ENCODE measurements around the gene LRRN4.
A peak's percentile ranks its signal among the peaks of the same experiment; 100 is the strongest.

The LRRN4 gene
- total RNA-seq, result 0 to 0.07 (median 0) reads per million in 9 experiments

DNA sequence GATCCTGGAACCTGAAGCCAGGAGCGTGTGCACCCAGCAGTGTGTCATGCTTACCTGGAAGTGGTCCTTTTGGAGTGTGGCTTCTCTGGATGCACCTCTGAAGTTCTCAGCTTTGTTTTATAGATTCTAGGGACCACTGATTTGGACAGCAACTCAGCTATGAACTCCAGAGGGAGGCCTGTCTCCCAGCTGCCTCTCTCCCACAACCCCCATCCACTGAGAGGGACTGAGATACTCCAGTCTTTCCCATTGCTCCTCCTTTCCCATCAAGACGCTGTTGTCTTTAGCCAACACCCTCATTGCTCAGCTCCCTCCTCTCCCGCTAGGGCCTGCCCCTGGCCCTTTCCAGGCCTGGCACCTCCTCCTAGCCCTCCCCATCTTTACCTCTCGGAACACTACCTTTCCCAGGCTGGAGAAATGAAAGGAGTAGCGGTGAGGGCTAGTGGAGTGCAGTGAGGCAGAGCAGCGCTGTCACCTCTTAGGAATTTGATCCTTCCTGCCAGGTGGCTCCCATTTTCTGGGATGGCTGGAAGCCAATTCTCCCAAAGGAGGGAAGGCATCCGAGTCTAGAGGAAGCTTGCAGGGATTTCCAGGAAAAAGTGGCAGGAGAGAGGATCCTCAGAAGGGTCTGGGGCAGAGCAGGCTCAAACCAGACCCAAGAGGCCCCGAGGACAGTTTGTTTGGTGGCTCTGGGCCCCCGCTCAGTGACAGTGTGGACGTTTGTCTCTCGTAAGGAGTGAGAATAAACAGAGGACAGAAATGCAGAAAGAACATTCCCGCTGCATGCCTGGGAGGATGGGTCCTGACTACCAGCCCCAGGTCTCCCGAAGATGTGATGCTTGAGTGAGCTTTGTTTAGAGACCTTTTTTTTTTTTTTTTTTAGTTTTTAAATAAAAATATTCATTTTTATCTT is at the start of gene LRRN4:
LRRN4 (minus strand) TSS at position 285 of the 913 bp plus-strand sequence. CDS start 1,261 bp downstream, outside the sequence.
- peaks cover 40 to 82% of the 10 kb centered on the region in 2 donors for H3K27me3 Mint-ChIP-seq
- H3K27ac Mint-ChIP-seq, result no peak within 1 kb of the TSS
- peak within 1 kb of the TSS in 1 of 2 donors; percentile 20 for H3K4me3 Mint-ChIP-seq
- no peaks in the 10 kb centered on the region for H3K9me3 Mint-ChIP-seq
- DNase-seq (no peak), ATAC-seq (replicated peaks) (no peak)
- peaks cover 4 to 6% of the 10 kb centered on the region in 2 donors for H3K4me1 Mint-ChIP-seq (ENCODE audit: low read depth in 2 of 2)
- H3K36me3 Mint-ChIP-seq (ENCODE audit: insufficient read depth), result no peaks in the 10 kb centered on the region

DNA sequence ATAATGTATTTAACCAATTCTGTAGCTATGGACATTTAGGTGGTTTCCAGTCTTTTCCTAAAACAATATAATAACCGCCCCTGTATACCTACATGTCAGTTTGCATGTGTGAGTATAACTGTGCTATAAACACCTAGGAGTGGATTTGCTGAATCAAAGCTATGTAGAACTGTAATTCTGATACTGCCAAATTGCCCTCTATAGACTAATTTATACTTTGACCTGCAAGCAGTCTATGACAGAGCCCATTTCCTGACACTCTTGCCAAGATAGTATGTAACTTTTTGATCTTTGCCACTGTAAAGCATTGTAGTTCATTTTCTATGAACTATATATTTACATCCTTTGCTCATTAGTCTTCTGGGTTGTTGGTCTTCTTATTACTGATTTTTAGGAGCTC is 49.4 kb upstream of the LRRN4 start:
- no peak for ATAC-seq (replicated peaks)

GRCh38 chr20:6101346-6101745 is 47.5 kb upstream of the LRRN4 start:
- no peaks in the 10 kb centered on the region for H3K4me1 Mint-ChIP-seq (ENCODE audit: low read depth in 2 of 2)
- no peak overlapping the region for H3K4me3 Mint-ChIP-seq
- peaks cover 3% of the 10 kb centered on the region for H3K36me3 Mint-ChIP-seq (ENCODE audit: insufficient read depth)
- ATAC-seq (replicated peaks), result no peak
- no peak overlapping the region for H3K27ac Mint-ChIP-seq
- peaks cover 26 to 28% of the 10 kb centered on the region in 2 donors for H3K27me3 Mint-ChIP-seq
- no peak for DNase-seq
- no peaks in the 10 kb centered on the region for H3K9me3 Mint-ChIP-seq

More for the DNA sequence above, 49.4 kb upstream of the LRRN4 start:
- no peaks in the 10 kb centered on the region for H3K9me3 Mint-ChIP-seq
- peaks cover 3% of the 10 kb centered on the region for H3K36me3 Mint-ChIP-seq (ENCODE audit: insufficient read depth)
- no peaks in the 10 kb centered on the region for H3K4me1 Mint-ChIP-seq (ENCODE audit: low read depth in 2 of 2)
- no peak overlapping the region for H3K4me3 Mint-ChIP-seq
- H3K27ac Mint-ChIP-seq, result no peak overlapping the region
- DNase-seq, result no peak
- H3K27me3 Mint-ChIP-seq, result peaks cover 22 to 24% of the 10 kb centered on the region in 2 donors

DNA sequence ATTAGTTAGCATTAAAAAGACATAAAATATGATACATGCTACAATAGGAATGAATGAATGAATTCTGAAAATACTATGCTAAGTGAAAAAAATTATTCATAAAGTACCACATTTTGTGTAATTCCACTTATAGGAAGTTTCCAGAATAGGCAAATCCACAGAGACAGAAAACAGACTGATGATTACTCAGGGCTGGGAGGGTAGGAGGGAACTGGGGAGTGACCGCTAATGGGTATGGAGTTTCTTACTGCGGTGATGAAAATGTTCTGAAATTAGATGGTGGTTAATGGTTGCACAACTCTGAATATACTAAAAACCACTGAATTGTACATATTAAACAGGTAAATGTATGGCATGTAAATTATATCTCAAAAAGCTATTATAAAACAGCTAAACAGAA is 46.4 kb upstream of the LRRN4 start:
- Mint-ChIP-seq H3K4me1 (ENCODE audit: low read depth in 2 of 2) (no peaks in the 10 kb centered on the region), H3K36me3 (ENCODE audit: insufficient read depth) (peaks cover 3% of the 10 kb centered on the region), H3K9me3 (no peaks in the 10 kb centered on the region), H3K27ac (no peak overlapping the region), H3K27me3 (peaks cover 18 to 22% of the 10 kb centered on the region in 2 donors), H3K4me3 (no peak overlapping the region)
- ATAC-seq (replicated peaks) (no peak), DNase-seq (no peak)

DNA sequence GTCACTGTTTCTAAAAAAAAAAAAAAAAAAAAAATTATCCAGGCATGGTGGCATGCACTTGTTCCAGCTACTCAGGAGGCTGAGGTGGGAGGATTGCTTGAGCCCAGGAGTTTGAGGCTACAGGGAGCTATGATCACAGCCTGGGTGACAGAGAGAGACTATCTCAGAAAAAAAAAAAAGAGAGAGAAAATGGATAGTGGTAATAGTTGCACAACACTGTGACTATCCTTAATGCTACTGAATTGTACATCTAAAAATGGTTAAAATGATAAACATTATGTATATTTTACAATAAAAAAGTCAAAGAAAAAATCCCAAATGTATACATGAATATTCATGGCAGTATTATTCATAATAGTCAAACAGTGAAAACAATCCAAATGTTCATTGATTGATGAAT is 46.0 kb upstream of the LRRN4 start:
- DNase-seq (no peak), ATAC-seq (replicated peaks) (no peak)
- Mint-ChIP-seq H3K4me3 (no peak overlapping the region), H3K27me3 (peaks cover 20 to 21% of the 10 kb centered on the region in 2 donors), H3K36me3 (ENCODE audit: insufficient read depth) (peaks cover 3% of the 10 kb centered on the region), H3K27ac (no peak overlapping the region), H3K4me1 (ENCODE audit: low read depth in 2 of 2) (no peaks in the 10 kb centered on the region), H3K9me3 (no peaks in the 10 kb centered on the region)

GRCh38 chr20:6095409-6095808 is 41.5 kb upstream of the LRRN4 start:
- no peaks in the 10 kb centered on the region for H3K9me3 Mint-ChIP-seq
- peaks cover 37 to 41% of the 10 kb centered on the region in 2 donors for H3K27me3 Mint-ChIP-seq
- no peak overlapping the region for H3K4me3 Mint-ChIP-seq
- no peaks in the 10 kb centered on the region for H3K36me3 Mint-ChIP-seq (ENCODE audit: insufficient read depth)
- ATAC-seq (replicated peaks) (no peak), DNase-seq (no peak)
- H3K4me1 Mint-ChIP-seq (ENCODE audit: low read depth in 2 of 2), result no peaks in the 10 kb centered on the region
- H3K27ac Mint-ChIP-seq, result no peak overlapping the region

- Mint-ChIP-seq H3K27me3 (peaks cover 45 to 49% of the 10 kb centered on the region in 2 donors), H3K9me3 (no peaks in the 10 kb centered on the region), H3K4me1 (ENCODE audit: low read depth in 2 of 2) (no peaks in the 10 kb centered on the region), H3K27ac (no peak overlapping the region), H3K4me3 (no peak overlapping the region), H3K36me3 (ENCODE audit: insufficient read depth) (no peaks in the 10 kb centered on the region)
- DNase-seq (no peak), ATAC-seq (replicated peaks) (no peak)
Observed at GRCh38 chr20:6094565-6094964, 40.7 kb upstream of the LRRN4 start.

DNA sequence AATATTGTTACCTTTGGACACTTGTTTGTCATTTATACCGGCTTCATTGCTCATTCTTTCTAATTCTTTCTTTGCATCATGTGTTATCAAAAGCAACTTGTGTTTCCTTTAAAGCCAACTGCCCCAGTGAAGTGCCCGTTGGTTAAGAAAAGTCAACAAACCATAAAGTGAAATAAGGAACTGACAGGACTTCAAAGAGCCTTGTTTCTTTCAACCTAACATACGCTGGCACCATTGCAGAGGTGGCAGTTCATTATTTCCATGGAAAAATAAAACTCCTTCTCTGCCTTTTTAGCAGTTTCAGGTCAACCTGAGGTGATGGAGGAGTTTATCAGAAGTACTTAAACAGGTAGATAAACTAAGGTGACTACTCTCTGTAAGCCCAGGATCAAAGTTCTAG is 40.2 kb upstream of the LRRN4 start:
- H3K9me3 Mint-ChIP-seq, result no peaks in the 10 kb centered on the region
- H3K36me3 Mint-ChIP-seq (ENCODE audit: insufficient read depth), result no peaks in the 10 kb centered on the region
- H3K27ac Mint-ChIP-seq, result no peak overlapping the region
- peaks cover 50 to 54% of the 10 kb centered on the region in 2 donors for H3K27me3 Mint-ChIP-seq
- ATAC-seq (replicated peaks) (no peak), DNase-seq (no peak)
- H3K4me3 Mint-ChIP-seq, result no peak overlapping the region
- no peaks in the 10 kb centered on the region for H3K4me1 Mint-ChIP-seq (ENCODE audit: low read depth in 2 of 2)

DNA sequence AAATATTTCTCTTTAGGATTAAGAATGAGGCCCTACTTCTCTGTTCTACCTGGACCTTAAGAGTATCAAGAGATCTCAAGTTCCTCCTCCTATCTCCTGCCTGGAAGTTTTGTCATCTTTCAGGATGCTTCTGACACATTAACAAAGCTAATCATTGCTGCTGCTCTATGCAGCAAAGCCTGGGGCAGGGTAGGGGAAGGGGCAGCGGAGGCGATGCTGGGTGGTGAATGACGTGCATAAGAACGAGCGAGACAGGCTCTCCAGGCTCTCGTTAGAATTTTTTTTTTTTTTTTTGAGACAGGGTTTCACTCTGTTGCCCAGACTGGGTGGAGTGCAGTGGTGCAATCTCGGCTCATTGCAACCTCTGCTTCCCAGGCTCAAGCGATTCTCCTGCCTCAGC is 37.8 kb upstream of the LRRN4 start:
- Mint-ChIP-seq H3K4me3 (no peak overlapping the region), H3K27me3 (peaks cover 48 to 50% of the 10 kb centered on the region in 2 donors)

DNA sequence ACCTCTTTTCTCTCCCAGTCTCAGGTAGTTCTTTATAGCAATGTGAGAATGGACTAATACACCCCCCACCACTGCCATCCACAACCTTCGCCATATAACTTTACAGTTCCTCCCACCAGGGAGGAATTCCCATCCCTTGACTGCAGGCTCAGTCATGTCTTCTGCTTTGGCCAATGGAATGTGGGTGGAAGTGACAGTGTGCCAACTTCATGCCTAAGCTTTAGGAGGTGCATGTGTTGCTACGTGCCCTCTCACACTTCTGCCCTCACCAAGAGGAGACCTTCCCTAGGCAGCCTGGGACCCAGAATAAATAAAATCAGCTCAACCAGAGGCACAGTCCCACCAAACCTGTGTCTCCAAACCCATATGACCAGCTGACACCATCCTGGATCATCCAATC is 33.0 kb upstream of the LRRN4 start:
- ATAC-seq (replicated peaks), result no peak
- no peak for DNase-seq
- H3K36me3 Mint-ChIP-seq (ENCODE audit: insufficient read depth), result no peaks in the 10 kb centered on the region
- H3K9me3 Mint-ChIP-seq, result no peaks in the 10 kb centered on the region
- no peak overlapping the region for H3K4me3 Mint-ChIP-seq
- no peak overlapping the region for H3K27ac Mint-ChIP-seq
- no peaks in the 10 kb centered on the region for H3K4me1 Mint-ChIP-seq (ENCODE audit: low read depth in 2 of 2)
- peaks cover 21 to 46% of the 10 kb centered on the region in 2 donors for H3K27me3 Mint-ChIP-seq

More for the DNA sequence above, 37.8 kb upstream of the LRRN4 start:
- H3K27ac Mint-ChIP-seq, result no peak overlapping the region
- H3K9me3 Mint-ChIP-seq, result no peaks in the 10 kb centered on the region
- H3K36me3 Mint-ChIP-seq (ENCODE audit: insufficient read depth), result no peaks in the 10 kb centered on the region
- DNase-seq (no peak), ATAC-seq (replicated peaks) (no peak)
- H3K4me1 Mint-ChIP-seq (ENCODE audit: low read depth in 2 of 2), result no peaks in the 10 kb centered on the region

DNA sequence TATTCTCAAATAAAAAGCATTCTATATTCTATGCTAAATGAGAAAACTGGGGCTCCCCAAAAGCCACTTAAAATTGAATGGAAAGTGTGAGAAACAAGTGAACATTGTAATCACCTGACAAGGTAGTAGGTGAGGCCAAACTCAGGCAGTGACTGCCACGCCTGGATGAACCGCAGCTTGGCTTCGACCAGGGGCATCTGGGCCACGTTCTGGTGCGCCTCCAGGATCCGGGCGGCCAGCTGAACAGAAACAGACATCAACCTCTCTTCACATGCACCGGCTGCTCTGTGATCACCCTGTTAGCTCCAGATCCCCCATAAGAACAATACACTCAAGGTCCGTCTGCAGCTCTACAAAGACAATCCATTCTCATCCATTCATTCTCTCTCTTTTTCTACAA is 30.1 kb upstream of the LRRN4 start:
- Mint-ChIP-seq H3K4me1 (ENCODE audit: low read depth in 2 of 2) (no peaks in the 10 kb centered on the region), H3K9me3 (no peaks in the 10 kb centered on the region), H3K36me3 (ENCODE audit: insufficient read depth) (no peaks in the 10 kb centered on the region), H3K27ac (no peak overlapping the region), H3K4me3 (no peak overlapping the region), H3K27me3 (peaks cover 17 to 50% of the 10 kb centered on the region in 2 donors)
- no peak for DNase-seq
- ATAC-seq (replicated peaks), result no peak

- DNase-seq (no peak), ATAC-seq (replicated peaks) (no peak)
- H3K4me1 Mint-ChIP-seq (ENCODE audit: low read depth in 2 of 2), result no peaks in the 10 kb centered on the region
- H3K27ac Mint-ChIP-seq, result no peak overlapping the region
- H3K9me3 Mint-ChIP-seq, result no peaks in the 10 kb centered on the region
- H3K27me3 Mint-ChIP-seq, result peaks cover 25 to 48% of the 10 kb centered on the region in 2 donors
- no peak overlapping the region for H3K4me3 Mint-ChIP-seq
- no peaks in the 10 kb centered on the region for H3K36me3 Mint-ChIP-seq (ENCODE audit: insufficient read depth)
Observed at GRCh38 chr20:6081236-6081635, 27.4 kb upstream of the LRRN4 start.

DNA sequence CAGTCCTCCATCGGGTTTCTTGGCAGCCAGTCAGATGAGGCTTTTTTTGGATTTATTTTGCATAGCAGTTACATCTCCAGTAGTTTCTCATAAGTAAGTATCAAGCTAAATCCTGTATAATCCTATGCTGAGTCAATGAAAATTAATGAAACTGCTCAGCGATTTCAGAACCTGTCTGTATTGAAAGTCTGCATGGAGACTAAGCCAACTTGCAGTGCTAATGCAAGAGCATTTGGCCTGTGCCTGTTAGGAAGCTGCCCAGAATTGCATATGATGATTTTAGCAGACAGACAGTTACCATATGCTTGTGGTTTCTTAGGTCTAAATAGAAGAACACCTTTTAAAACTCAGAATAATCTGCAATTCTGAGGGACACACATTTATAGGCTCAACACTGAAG is 25.2 kb upstream of the LRRN4 start:
- Mint-ChIP-seq H3K4me3 (no peak overlapping the region), H3K36me3 (ENCODE audit: insufficient read depth) (no peaks in the 10 kb centered on the region), H3K27me3 (peaks cover 35 to 60% of the 10 kb centered on the region in 2 donors), H3K4me1 (ENCODE audit: low read depth in 2 of 2) (peaks cover 2 to 3% of the 10 kb centered on the region in 2 donors), H3K9me3 (no peaks in the 10 kb centered on the region), H3K27ac (no peak overlapping the region)
- no peak for ATAC-seq (replicated peaks)
- DNase-seq, result no peak
